OCI-LY1 (cell line): Measurements from ENCODE around the gene TRABD2A.

Experiments
- CTCF ChIP-seq: fragments of 200-600 bp; sonication (generic), shearing (Covaris generic); IDR thresholded peaks from 2 replicates; pipeline ENCODE4 v1.5.1; 2017; ENCODE audit warnings: mild to moderate bottlenecking, antibody characterized with exemption, low read length, moderate library complexity, mixed read lengths
- EZH2 ChIP-seq: fragments of 200-600 bp; sonication (generic), shearing (Covaris generic); IDR thresholded peaks from 2 replicates; pipeline ENCODE4 v1.8.0; 2017; ENCODE audit warnings: borderline replicate concordance, mixed run types, mild to moderate bottlenecking, antibody characterized with exemption, low read length, moderate library complexity, mixed read lengths

GRCh38 chr2:84925724-84926376, 45.0 kb upstream of the TRABD2A start:
- TF ChIP-seq CTCF (peak; percentile 100), EZH2 (no peak)
